Common myeloid progenitor, CD34-positive (primary cell): ENCODE data around the gene GABBR2.

Source experiments
- CTCF ChIA-PET: fragments of 350-600 bp; sonication (Branson Sonifier 250); formaldehyde crosslinking; loops from one replicate; lab custom pipeline; 2021; ENCODE audit warnings: antibody characterized with exemption; lab: Charles Lee
- POLR2A ChIA-PET: fragments of 350-600 bp; sonication (Branson Sonifier 250); formaldehyde crosslinking; loops from one replicate; lab custom pipeline; 2021; ENCODE audit warnings: antibody characterized with exemption; lab: Charles Lee
- DNase-seq, 3 donors: peaks; one replicate each; pipeline versions ENCODE4 v3.0.0 to v3.0.0-alpha.2; 2013
- H3K27ac ChIP-seq, 2 experiments: 1 replicate in 1 of 2; 2 replicates in 1 of 2; pipeline ENCODE4 v1.7.0; 2013; ENCODE audit warnings: inconsistent platforms in 2 of 2, low read length in 2 of 2, mild to moderate bottlenecking in 2 of 2, low read depth in 1 of 2, moderate library complexity in 1 of 2; ENCODE audit not compliant: severe bottlenecking in 2 of 2, insufficient read depth in 1 of 2, poor library complexity in 1 of 2
- H3K27me3 ChIP-seq, 5 experiments: replicated peaks in 2 of 5; 1 replicate in 3 of 5; 2 replicates in 2 of 5; pipeline versions ENCODE4 v1.6.1 to v1.7.0; 2013; ENCODE audit warnings: low read length in 4 of 5, mild to moderate bottlenecking in 2 of 5, moderate library complexity in 2 of 5, inconsistent platforms in 1 of 5; ENCODE audit not compliant: insufficient read depth in 5 of 5, control insufficient read depth in 4 of 5
- H3K36me3 ChIP-seq, 4 experiments: 1 replicate in 2 of 4; 2 replicates in 2 of 4; pipeline versions ENCODE4 v1.6.1 to v1.7.0; 2013; ENCODE audit warnings: low read length in 3 of 4, control low read depth in 1 of 4, mild to moderate bottlenecking in 1 of 4; ENCODE audit not compliant: control insufficient read depth in 4 of 4, insufficient read depth in 4 of 4
- H3K4me1 ChIP-seq, 4 experiments: 1 replicate in 3 of 4; 2 replicates in 1 of 4; pipeline versions ENCODE4 v1.6.1 to v1.7.1; 2013; ENCODE audit warnings: low read length in 3 of 4, mild to moderate bottlenecking in 3 of 4, control low read depth in 1 of 4, inconsistent platforms in 1 of 4, moderate library complexity in 1 of 4; ENCODE audit not compliant: control insufficient read depth in 4 of 4, insufficient read depth in 4 of 4; ENCODE audit errors: control extremely low read depth in 1 of 4
- H3K4me3 ChIP-seq, 7 experiments: 1 replicate in 4 of 7; 2 replicates in 3 of 7; pipeline versions ENCODE4 v1.5.1 to v1.7.0; 2013; ENCODE audit warnings: mild to moderate bottlenecking in 7 of 7, low read length in 6 of 7, moderate library complexity in 6 of 7, inconsistent platforms in 2 of 7, low read depth in 2 of 7, control low read depth in 1 of 7; ENCODE audit not compliant: insufficient read depth in 4 of 7, control insufficient read depth in 1 of 7; ENCODE audit errors: extremely low read depth in 1 of 7
- H3K9me3 ChIP-seq, 5 experiments: 1 replicate in 4 of 5; 2 replicates in 1 of 5; pipeline versions ENCODE4 v1.6.1 to v1.7.1; 2013; ENCODE audit warnings: low read length in 4 of 5, mild to moderate bottlenecking in 2 of 5, inconsistent platforms in 1 of 5, low read depth in 1 of 5, moderate library complexity in 1 of 5; ENCODE audit not compliant: control insufficient read depth in 4 of 5, insufficient read depth in 2 of 5; ENCODE audit errors: control extremely low read depth in 1 of 5
- WGBS: methylation state at CpG from one replicate; pipeline ENCODE4 v1.1.5; 2013; ENCODE audit not compliant: insufficient coverage; 5-methylcytosine and 5-hydroxymethylcytosine counted together

The GABBR2 gene

GRCh38 chr9:98406469-98406868 lies 302.3 kb downstream of the GABBR2 start:
- Histone ChIP-seq H3K9me3 (no peaks in the 10 kb centered on the region), H3K36me3 (no peaks in the 10 kb centered on the region), H3K4me3 (no peak overlapping the region), H3K27me3 (peaks cover 0 to 6% (median 0%) of the 10 kb centered on the region in 5 experiments), H3K4me1 (peaks cover 0 to 16% (median 13%) of the 10 kb centered on the region in 4 experiments), H3K27ac (no peak overlapping the region)
- ChIA-PET CTCF (interaction anchor here (1.5 kb wide), 1 partner anchor 9 kb away, joined by 6 read pairs; no protein-coding TSS in a partner anchor), POLR2A (no interaction called here)
- DNase-seq, result no peak
- WGBS, result 94% methylated on average over 6 of the region's 6 CpGs

DNA sequence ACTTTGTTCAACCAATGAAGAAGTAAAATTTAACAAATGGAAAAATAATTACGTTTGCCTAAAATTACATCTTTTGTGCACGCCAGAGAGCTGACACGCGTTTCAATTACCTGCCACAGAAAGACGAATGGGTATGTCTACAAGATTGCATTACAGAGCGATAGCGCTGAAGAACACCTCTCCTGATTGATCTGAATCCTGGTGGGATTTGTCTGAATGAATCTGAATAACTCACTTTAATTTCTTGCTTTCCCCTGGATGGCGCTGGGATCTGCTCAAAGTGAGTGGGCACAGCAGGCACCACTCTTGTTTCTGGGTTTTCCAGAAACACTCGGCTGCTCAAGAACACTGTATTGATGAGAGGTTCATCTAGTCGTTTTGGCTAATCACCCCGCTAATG lies 304.5 kb downstream of the GABBR2 start:
- WGBS, result 96% methylated on average over 11 of the region's 11 CpGs
- Histone ChIP-seq H3K27me3 (peaks cover 0 to 6% (median 0%) of the 10 kb centered on the region in 5 experiments), H3K4me1 (peaks cover 0 to under 1% (median under 1%) of the 10 kb centered on the region in 4 experiments), H3K36me3 (no peaks in the 10 kb centered on the region), H3K9me3 (no peaks in the 10 kb centered on the region), H3K27ac (no peak overlapping the region), H3K4me3 (no peak overlapping the region)
- CTCF ChIA-PET, result interaction anchor here (0.6 kb wide), 1 partner anchor 100 kb away, joined by 3 read pairs; no protein-coding TSS in a partner anchor
- POLR2A ChIA-PET, result no interaction called here
- no peak for DNase-seq

DNA sequence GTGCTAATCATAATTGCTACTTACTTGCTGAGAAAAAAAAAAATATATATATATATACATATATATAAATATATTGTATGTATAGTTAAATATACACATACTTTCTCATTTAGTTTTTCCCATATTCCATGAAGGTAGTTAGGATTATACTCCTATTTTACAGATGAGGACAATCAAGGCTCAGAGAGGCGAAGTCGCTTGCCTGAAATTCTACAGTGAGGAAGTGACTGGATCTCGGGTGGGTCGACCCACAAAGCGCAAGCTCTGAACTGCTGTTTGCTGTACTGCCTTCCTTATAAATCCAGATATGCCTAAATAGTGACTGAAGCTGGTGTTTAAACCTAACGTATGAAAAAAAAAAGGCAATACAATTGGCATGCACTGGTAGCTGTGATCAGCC lies 305.0 kb downstream of the GABBR2 start:
- Histone ChIP-seq H3K4me1 (no peaks in the 10 kb centered on the region), H3K27ac (no peak overlapping the region), H3K9me3 (no peaks in the 10 kb centered on the region), H3K27me3 (peaks cover 0 to 6% (median 0%) of the 10 kb centered on the region in 5 experiments), H3K4me3 (no peak overlapping the region), H3K36me3 (no peaks in the 10 kb centered on the region)
- CTCF ChIA-PET, result interaction anchor here (0.6 kb wide), 1 partner anchor 101 kb away, joined by 3 read pairs; no protein-coding TSS in a partner anchor
- no peak for DNase-seq
- POLR2A ChIA-PET, result no interaction called here
- WGBS, result 97% methylated on average over 5 of the region's 6 CpGs

- ChIA-PET POLR2A (no interaction called here), CTCF (no interaction called here)
- Histone ChIP-seq H3K27ac (no peak overlapping the region), H3K4me3 (no peak overlapping the region), H3K9me3 (no peaks in the 10 kb centered on the region), H3K36me3 (no peaks in the 10 kb centered on the region), H3K27me3 (peaks cover 0 to 10% (median 0%) of the 10 kb centered on the region in 5 experiments), H3K4me1 (no peaks in the 10 kb centered on the region)
- no peak for DNase-seq
- WGBS, result 82% methylated on average over 11 of the region's 14 CpGs
These were observed 306.5 kb downstream of the GABBR2 start for GRCh38 chr9:98402019-98402840.

- CTCF ChIA-PET, result no interaction called here
- no peaks in the 10 kb centered on the region for H3K36me3 ChIP-seq
- no peaks in the 10 kb centered on the region for H3K9me3 ChIP-seq
- H3K4me3 ChIP-seq, result no peak overlapping the region
- POLR2A ChIA-PET, result no interaction called here
- peaks cover 0 to 11% (median 0%) of the 10 kb centered on the region in 5 experiments for H3K27me3 ChIP-seq
- no peak overlapping the region for H3K27ac ChIP-seq
- no peak for DNase-seq
- WGBS, result 87% methylated on average over 11 of the region's 11 CpGs
- no peaks in the 10 kb centered on the region for H3K4me1 ChIP-seq
These were observed 307.4 kb downstream of the GABBR2 start for GRCh38 chr9:98401140-98402018.

DNA sequence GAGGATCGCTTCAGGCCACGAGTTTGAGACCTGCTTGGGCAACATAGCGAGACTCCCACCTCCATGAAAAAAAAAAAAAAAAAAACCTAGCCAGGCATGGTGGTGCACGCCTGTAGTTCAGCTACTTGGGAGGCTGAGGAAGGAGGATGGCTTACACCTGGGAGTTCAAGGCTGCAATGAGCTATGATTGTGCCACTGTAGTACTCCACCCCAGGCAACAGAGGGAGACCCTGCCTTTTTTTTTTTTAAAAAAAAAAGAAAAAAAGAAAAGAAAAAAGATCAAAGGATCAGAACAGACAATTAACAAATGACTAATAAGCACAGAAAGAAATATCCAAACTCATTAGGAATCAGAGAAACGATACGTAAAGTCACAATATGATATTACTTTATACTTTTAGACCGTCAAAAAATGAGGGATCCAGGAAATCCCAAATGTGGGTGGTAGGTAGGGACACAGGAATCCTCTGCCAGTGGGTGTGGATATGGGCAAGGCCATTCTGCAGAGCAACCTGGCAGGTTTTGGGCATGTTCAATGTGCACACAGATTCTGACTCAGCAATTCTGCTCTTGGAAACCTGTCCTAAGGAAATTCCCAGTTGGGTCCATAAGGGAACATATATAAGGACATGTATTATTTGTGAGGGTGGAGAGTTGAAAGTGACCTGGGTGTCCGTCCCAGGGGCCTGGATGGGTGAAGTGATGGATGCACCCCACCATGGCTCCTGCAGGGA lies 308.6 kb downstream of the GABBR2 start:
- ChIA-PET POLR2A (no interaction called here), CTCF (no interaction called here)
- H3K4me3 ChIP-seq, result no peak overlapping the region

More for the DNA sequence above, 308.6 kb downstream of the GABBR2 start:
- H3K27ac ChIP-seq, result no peak overlapping the region
- peaks cover 0 to 11% (median 0%) of the 10 kb centered on the region in 5 experiments for H3K27me3 ChIP-seq
- DNase-seq, result no peak
- H3K9me3 ChIP-seq, result no peaks in the 10 kb centered on the region
- H3K4me1 ChIP-seq, result no peaks in the 10 kb centered on the region
- no peaks in the 10 kb centered on the region for H3K36me3 ChIP-seq
- WGBS, result 100% methylated on average over 1 of the region's 8 CpGs
